HEK293 (cell line): ENCODE measurements around the gene ZNF350.
"Not testable (repeated sequence)": the region's sequence is repeated elsewhere in the genome, so short reads cannot be mapped to it uniquely, and the experiment has no call there.

ENCODE experiments used
- CTCF ChIA-PET: fragments of 350-600 bp; formaldehyde crosslinking; extraction: SDS; loops from one replicate; lab custom pipeline; 2021; ENCODE audit warnings: antibody characterized with exemption; lab: Yijun Ruan, JAX
- POLR2A ChIA-PET: fragments of 300-600 bp; formaldehyde crosslinking; extraction: SDS; loops from one replicate; lab custom pipeline; 2020; ENCODE audit warnings: antibody characterized with exemption, inconsistent platforms; lab: Yijun Ruan, JAX
- H3K27ac ChIP-seq: fragments of 200-500 bp; sonication (Bioruptor generic); 2 replicates; pipeline ENCODE4 v1.5.1; 2014; ENCODE audit warnings: low read depth, low read length, control low read depth, inconsistent platforms; ENCODE audit errors: extremely low read depth
- H3K36me3 ChIP-seq, 2 experiments: fragments of 200-500 bp in 1 of 2; sonication (Bioruptor generic) in 1 of 2; 1 replicate in 1 of 2; 2 replicates in 1 of 2; pipeline ENCODE4 v1.5.1; 2014 to 2017; ENCODE audit warnings: inconsistent platforms in 2 of 2, low read length in 2 of 2; ENCODE audit not compliant: control insufficient read depth in 2 of 2, insufficient read depth in 1 of 2
- H3K4me1 ChIP-seq: fragments of 200-500 bp; sonication (Bioruptor generic); 2 replicates; pipeline ENCODE4 v1.5.1; 2014; ENCODE audit warnings: mild to moderate bottlenecking, low read length, inconsistent platforms; ENCODE audit not compliant: control insufficient read depth, insufficient read depth
- H3K4me3 ChIP-seq: 2 replicates; pipeline ENCODE4 v1.5.1; 2011; ENCODE audit warnings: low read depth, mild to moderate bottlenecking, control low read depth, low read length, moderate library complexity
- H3K9me3 ChIP-seq: fragments of 200-500 bp; sonication (Bioruptor generic); 2 replicates; pipeline ENCODE4 v1.5.1; 2014; ENCODE audit warnings: low read depth, low read length, inconsistent platforms; ENCODE audit not compliant: control insufficient read depth, insufficient read depth
- FEZF1 ChIP-seq: fragments of 450-650 bp; formaldehyde crosslinking; IDR thresholded peaks from 2 replicates; pipeline ENCODE4 v1.5.1; 2016; ENCODE audit warnings: missing biosample characterization, missing genetic modification characterization
- KLF10 ChIP-seq: fragments of 450-650 bp; IDR thresholded peaks from 2 replicates; pipeline ENCODE4 v1.5.1; 2018; ENCODE audit warnings: missing biosample characterization, mild to moderate bottlenecking, missing genetic modification characterization
- OVOL3 ChIP-seq: fragments of 450-650 bp; formaldehyde crosslinking; IDR thresholded peaks from 2 replicates; pipeline ENCODE4 v1.5.1; 2016; ENCODE audit warnings: missing biosample characterization, missing genetic modification characterization
- RBAK ChIP-seq: fragments of 450-650 bp; formaldehyde crosslinking; IDR thresholded peaks from 2 replicates; pipeline ENCODE4 v1.5.1; 2016; ENCODE audit warnings: missing biosample characterization, missing genetic modification characterization
- WT1 ChIP-seq: fragments of 450-650 bp; formaldehyde crosslinking; IDR thresholded peaks from 2 replicates; pipeline ENCODE4 v1.5.1; 2016; ENCODE audit warnings: missing biosample characterization, missing genetic modification characterization
- ZBTB7A ChIP-seq: fragments of 450-650 bp; formaldehyde crosslinking; IDR thresholded peaks from 2 replicates; pipeline ENCODE4 v1.5.1; 2016; ENCODE audit warnings: low read depth, missing biosample characterization, missing genetic modification characterization
- ZBTB8A ChIP-seq: fragments of 450-650 bp; formaldehyde crosslinking; IDR thresholded peaks from 2 replicates; pipeline ENCODE4 v1.5.1; 2016; ENCODE audit warnings: missing biosample characterization, missing genetic modification characterization
- ZFP37 ChIP-seq: fragments of 450-650 bp; formaldehyde crosslinking; IDR thresholded peaks from 2 replicates; pipeline ENCODE4 v1.5.1; 2016; ENCODE audit warnings: missing biosample characterization, missing genetic modification characterization
- ZNF211 ChIP-seq: fragments of 450-650 bp; formaldehyde crosslinking; IDR thresholded peaks from 2 replicates; pipeline ENCODE4 v1.5.1; 2016; ENCODE audit warnings: low read depth, missing biosample characterization, missing genetic modification characterization
- ZNF221 ChIP-seq: fragments of 450-650 bp; formaldehyde crosslinking; IDR thresholded peaks from 2 replicates; pipeline ENCODE4 v1.5.1; 2017; ENCODE audit warnings: missing biosample characterization, missing genetic modification characterization, borderline replicate concordance
- ZNF223 ChIP-seq: fragments of 450-650 bp; formaldehyde crosslinking; IDR thresholded peaks from 2 replicates; pipeline ENCODE4 v1.5.1; 2016; ENCODE audit warnings: missing biosample characterization, missing genetic modification characterization
- ZNF302 ChIP-seq: fragments of 450-650 bp; formaldehyde crosslinking; IDR thresholded peaks from 2 replicates; pipeline ENCODE4 v1.5.1; 2016; ENCODE audit warnings: missing biosample characterization, missing genetic modification characterization, low read depth
- ZNF391 ChIP-seq: fragments of 450-650 bp; formaldehyde crosslinking; IDR thresholded peaks from 2 replicates; pipeline ENCODE4 v1.5.1; 2016; ENCODE audit warnings: low read depth, missing biosample characterization, missing genetic modification characterization, borderline replicate concordance
- ZNF426 ChIP-seq: fragments of 450-650 bp; formaldehyde crosslinking; IDR thresholded peaks from 2 replicates; pipeline ENCODE4 v1.5.1; 2017; ENCODE audit warnings: missing biosample characterization, missing genetic modification characterization, mild to moderate bottlenecking, inconsistent platforms, moderate library complexity
- ZNF514 ChIP-seq: fragments of 450-650 bp; formaldehyde crosslinking; IDR thresholded peaks from 2 replicates; pipeline ENCODE4 v1.5.1; 2016; ENCODE audit warnings: missing biosample characterization, missing genetic modification characterization
- ZNF521 ChIP-seq: fragments of 450-650 bp; formaldehyde crosslinking; IDR thresholded peaks from 2 replicates; pipeline ENCODE4 v1.5.1; 2017; ENCODE audit warnings: missing biosample characterization, mild to moderate bottlenecking, missing genetic modification characterization
- ZNF529 ChIP-seq: fragments of 450-650 bp; formaldehyde crosslinking; IDR thresholded peaks from 2 replicates; pipeline ENCODE4 v1.5.1; 2017; ENCODE audit warnings: missing genetic modification characterization, missing biosample characterization; ENCODE audit not compliant: insufficient replicate concordance
- ZNF549 ChIP-seq: fragments of 450-650 bp; IDR thresholded peaks from 2 replicates; pipeline ENCODE4 v1.5.1; 2018; ENCODE audit warnings: missing biosample characterization, missing genetic modification characterization, mild to moderate bottlenecking, inconsistent platforms, moderate library complexity
- ZNF571 ChIP-seq: fragments of 450-650 bp; formaldehyde crosslinking; IDR thresholded peaks from 2 replicates; pipeline ENCODE4 v1.5.0; 2017; ENCODE audit warnings: missing biosample characterization, missing genetic modification characterization
- ZNF626 ChIP-seq: fragments of 450-650 bp; sonication (Bioruptor Pico); formaldehyde crosslinking; IDR thresholded peaks from 2 replicates; pipeline ENCODE4 v1.5.1; 2018; ENCODE audit warnings: missing biosample characterization, missing genetic modification characterization, inconsistent platforms
- ZNF677 ChIP-seq: fragments of 450-650 bp; IDR thresholded peaks from 2 replicates; pipeline ENCODE4 v1.5.0; 2018; ENCODE audit warnings: missing biosample characterization, mild to moderate bottlenecking, missing genetic modification characterization, moderate library complexity
- ZNF830 ChIP-seq: fragments of 450-650 bp; IDR thresholded peaks from 2 replicates; pipeline ENCODE4 v1.5.0; 2018; ENCODE audit warnings: missing biosample characterization, missing genetic modification characterization, low read depth, mild to moderate bottlenecking, moderate library complexity
- TF ChIP-seq, protein P1 (sequence below): fragments of 450-650 bp; formaldehyde crosslinking; IDR thresholded peaks from 2 replicates; pipeline ENCODE4 v1.5.1; 2017; ENCODE audit warnings: missing biosample characterization, missing genetic modification characterization
- TF ChIP-seq, protein P2 (sequence below): sonication (generic); formaldehyde crosslinking; IDR thresholded peaks from 2 replicates; pipeline ENCODE4 v1.8.1; 2022; ENCODE audit warnings: mild to moderate bottlenecking, moderate library complexity, missing genetic modification reagents

ZNF350 gene

DNA sequence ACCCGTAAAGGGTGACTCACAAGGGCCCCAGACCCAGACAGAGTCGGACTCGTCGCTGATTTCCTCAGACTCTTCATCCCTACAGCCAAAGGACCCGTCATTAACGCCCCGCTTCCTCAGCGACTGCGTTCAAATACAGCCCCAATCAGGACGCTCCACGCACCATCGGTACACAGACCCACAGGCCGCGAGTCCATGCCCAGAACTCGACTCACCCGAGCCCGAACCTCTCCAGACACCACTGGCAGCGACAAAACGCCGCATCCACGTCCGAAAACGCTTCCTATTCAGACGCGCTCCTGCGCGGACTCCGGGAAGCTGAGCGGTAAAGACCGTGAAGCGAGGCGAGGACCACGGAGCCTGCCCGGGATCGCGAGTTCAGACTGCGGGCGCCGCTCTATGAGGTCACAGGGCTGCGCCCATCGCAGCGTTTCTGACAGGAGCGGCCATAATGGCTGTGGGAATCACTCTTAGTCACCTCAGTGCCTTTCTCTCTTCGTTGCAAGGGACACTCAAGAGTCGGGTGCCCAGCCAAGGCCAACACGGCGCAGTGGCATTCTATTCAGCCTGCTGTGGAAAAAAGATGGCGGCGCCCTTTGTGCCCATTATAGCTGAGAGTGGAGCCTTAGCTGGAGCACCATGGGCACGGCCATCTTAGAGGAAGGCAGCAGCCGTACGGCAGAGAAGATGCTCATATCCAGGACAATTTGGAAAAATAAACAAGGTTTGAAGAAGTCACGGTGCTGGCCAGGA is 41.6 kb upstream of the ZNF350 start, which contains the start of gene ZNF614 (continued):
- no peak for TF ChIP-seq ZNF549 (tag by site-specific recombination)
- no peak for TF ChIP-seq ZNF223 (tag by site-specific recombination)
- no peak for TF ChIP-seq ZNF514 (tag by site-specific recombination)
- TF ChIP-seq ZNF302 (tag by site-specific recombination), result no peak
- TF ChIP-seq WT1 (tag by site-specific recombination), result no peak
- TF ChIP-seq, all 188 proteins: peak for 38

DNA sequence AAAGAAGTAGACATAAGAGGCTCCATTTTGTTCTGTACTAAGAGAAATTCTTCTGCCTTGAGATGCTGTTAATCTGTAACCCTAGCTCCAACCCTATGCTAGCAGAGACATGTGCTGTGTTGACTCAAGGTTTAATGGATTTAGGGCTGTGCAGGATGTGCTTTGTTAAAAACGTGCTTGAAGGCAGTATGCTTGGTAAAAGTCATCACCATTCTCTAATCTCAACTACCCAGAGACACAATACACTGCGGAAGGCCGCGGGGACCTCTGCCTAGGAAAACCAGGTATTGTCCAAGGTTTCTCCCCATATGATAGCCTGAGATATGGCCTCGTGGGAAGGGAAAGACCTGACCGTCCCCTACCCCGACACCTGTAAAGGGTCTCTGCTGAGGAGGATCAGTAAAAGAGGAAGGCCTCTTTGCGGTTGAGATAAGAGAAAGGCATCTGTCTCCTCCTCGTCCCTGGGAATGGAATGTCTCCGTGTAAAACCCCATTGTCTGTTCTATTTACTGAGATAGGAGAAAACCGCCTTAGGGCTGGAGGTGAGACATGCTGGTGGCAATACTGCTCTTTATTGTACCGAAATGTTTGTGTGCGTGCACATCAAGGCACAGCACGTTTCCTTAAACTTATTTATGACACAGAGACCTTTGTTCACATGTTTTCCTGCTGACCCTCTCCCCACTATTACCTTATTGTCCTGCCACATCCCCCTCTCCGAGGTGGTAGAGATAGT is 39.8 kb upstream of the ZNF350 start:
- CTCF ChIA-PET, H3K9me3 ChIP-seq, POLR2A ChIA-PET: not testable (repeated sequence)

GRCh38 chr19:52024478-52024877 is 37.8 kb upstream of the ZNF350 start:
- CTCF ChIA-PET, H3K4me3 ChIP-seq, POLR2A ChIA-PET, H3K27ac ChIP-seq, H3K9me3 ChIP-seq, H3K4me1 ChIP-seq: not testable (repeated sequence)
- H3K36me3 ChIP-seq, result peaks cover 53 to 70% of the 10 kb centered on the region in 2 experiments

More for the DNA sequence above, 39.8 kb upstream of the ZNF350 start:
- H3K36me3 ChIP-seq, result peaks cover 37 to 56% of the 10 kb centered on the region in 2 experiments
- not testable (repeated sequence) for H3K27ac ChIP-seq, H3K4me3 ChIP-seq, H3K4me1 ChIP-seq

DNA sequence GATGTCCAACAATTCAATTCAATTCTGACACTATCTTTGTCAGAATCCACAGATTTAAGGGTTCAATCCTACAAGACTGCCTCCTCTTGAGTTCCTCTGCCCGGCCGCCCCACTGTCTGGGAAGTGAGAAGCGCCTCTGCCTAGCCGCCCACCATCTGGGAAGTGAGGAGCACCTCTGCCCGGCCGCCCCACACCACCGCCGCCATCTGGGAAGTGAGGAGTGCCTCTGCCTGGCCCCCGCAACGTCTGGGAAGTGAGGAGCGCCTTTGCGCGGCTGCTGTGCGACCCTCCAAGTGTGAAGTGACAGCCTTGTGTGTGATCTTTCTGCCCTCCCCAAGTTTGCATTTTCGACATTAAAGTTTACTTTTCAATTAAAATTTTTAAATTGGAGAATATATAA is 35.6 kb upstream of the ZNF350 start:
- Histone ChIP-seq H3K27ac (no peak overlapping the region), H3K9me3 (peaks cover 8% of the 10 kb centered on the region), H3K36me3 (peaks cover 75 to 93% of the 10 kb centered on the region in 2 experiments), H3K4me1 (no peaks in the 10 kb centered on the region), H3K4me3 (no peak overlapping the region)
- CTCF ChIA-PET, result no interaction called here
- TF ChIP-seq ZNF221, result no peak
- TF ChIP-seq ZBTB8A (tag by site-specific recombination), result no peak
- TF ChIP-seq ZBTB7A, result no peak
- no peak for TF ChIP-seq ZNF391 (tag by site-specific recombination)
- no peak for TF ChIP-seq RBAK (tag by site-specific recombination)
- no peak for TF ChIP-seq ZNF211 (tag by site-specific recombination)
- TF ChIP-seq, protein P1, sequence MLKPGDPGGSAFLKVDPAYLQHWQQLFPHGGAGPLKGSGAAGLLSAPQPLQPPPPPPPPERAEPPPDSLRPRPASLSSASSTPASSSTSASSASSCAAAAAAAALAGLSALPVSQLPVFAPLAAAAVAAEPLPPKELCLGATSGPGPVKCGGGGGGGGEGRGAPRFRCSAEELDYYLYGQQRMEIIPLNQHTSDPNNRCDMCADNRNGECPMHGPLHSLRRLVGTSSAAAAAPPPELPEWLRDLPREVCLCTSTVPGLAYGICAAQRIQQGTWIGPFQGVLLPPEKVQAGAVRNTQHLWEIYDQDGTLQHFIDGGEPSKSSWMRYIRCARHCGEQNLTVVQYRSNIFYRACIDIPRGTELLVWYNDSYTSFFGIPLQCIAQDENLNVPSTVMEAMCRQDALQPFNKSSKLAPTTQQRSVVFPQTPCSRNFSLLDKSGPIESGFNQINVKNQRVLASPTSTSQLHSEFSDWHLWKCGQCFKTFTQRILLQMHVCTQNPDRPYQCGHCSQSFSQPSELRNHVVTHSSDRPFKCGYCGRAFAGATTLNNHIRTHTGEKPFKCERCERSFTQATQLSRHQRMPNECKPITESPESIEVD (tag by site-specific recombination), result no peak
- POLR2A ChIA-PET, result no interaction called here

DNA sequence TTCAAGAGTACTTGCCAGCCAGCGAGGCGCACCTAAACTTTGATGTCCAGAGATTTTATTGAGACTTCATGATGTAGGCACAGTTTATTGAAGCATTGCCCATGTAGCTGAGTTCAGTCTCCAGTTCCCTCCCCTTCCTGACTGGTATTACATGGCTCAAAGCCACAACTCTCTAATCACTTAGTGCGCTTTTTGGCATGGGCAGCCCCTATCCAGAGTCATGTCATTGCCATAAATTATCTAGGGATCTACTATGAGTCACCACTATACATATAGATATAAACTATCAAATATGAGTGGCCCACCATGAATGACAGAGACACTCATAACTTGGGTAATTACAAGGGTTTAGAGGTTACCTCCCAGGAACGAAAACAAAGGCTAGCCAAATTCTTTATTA is 33.9 kb upstream of the ZNF350 start:
- Histone ChIP-seq H3K9me3 (peaks cover 13% of the 10 kb centered on the region), H3K4me1 (no peaks in the 10 kb centered on the region), H3K4me3 (no peak overlapping the region), H3K27ac (no peak overlapping the region), H3K36me3 (peaks cover 89 to 97% of the 10 kb centered on the region in 2 experiments)
- ChIA-PET POLR2A (no interaction called here), CTCF (no interaction called here)
- no peak for TF ChIP-seq ZNF426 (tag by site-specific recombination)
- no peak for TF ChIP-seq ZNF571
- TF ChIP-seq, protein P2, sequence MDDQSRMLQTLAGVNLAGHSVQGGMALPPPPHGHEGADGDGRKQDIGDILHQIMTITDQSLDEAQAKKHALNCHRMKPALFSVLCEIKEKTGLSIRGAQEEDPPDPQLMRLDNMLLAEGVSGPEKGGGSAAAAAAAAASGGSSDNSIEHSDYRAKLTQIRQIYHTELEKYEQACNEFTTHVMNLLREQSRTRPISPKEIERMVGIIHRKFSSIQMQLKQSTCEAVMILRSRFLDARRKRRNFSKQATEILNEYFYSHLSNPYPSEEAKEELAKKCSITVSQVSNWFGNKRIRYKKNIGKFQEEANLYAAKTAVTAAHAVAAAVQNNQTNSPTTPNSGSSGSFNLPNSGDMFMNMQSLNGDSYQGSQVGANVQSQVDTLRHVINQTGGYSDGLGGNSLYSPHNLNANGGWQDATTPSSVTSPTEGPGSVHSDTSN (CRISPR knock-in tag), result no peak
- TF ChIP-seq ZNF677 (tag by site-specific recombination), result no peak
- TF ChIP-seq KLF10, result no peak
- no peak for TF ChIP-seq ZNF529
- no peak for TF ChIP-seq ZNF221
- no peak for TF ChIP-seq ZNF830 (tag by site-specific recombination)
- no peak for TF ChIP-seq ZFP37 (tag by site-specific recombination)
- no peak for TF ChIP-seq ZNF514 (tag by site-specific recombination)
- no peak for TF ChIP-seq ZNF626 (tag by site-specific recombination)
- TF ChIP-seq OVOL3 (tag by site-specific recombination), result no peak
- no peak for TF ChIP-seq ZNF521 (tag by site-specific recombination)
- TF ChIP-seq FEZF1 (tag by site-specific recombination), result no peak
